OCI-LY1 (cell line): ENCODE results near the gene COL26A1.
A peak's percentile ranks its signal among the peaks of the same experiment; 100 is the strongest.

Source experiments
- H2AFZ ChIP-seq: fragments of 200-600 bp; sonication (generic), shearing (Covaris generic); 2 replicates; pipeline ENCODE4 v1.6.0; 2014; ENCODE audit warnings: antibody characterized with exemption, mild to moderate bottlenecking, low read length
- H3F3A ChIP-seq: fragments of 200-600 bp; sonication (generic), shearing (Covaris generic); 2 replicates; pipeline ENCODE4 v1.6.0; 2014; ENCODE audit warnings: mild to moderate bottlenecking, antibody characterized with exemption, low read length, moderate library complexity; ENCODE audit not compliant: insufficient read depth
- H3K27ac ChIP-seq: fragments of 200-600 bp; sonication (generic); 2 replicates; pipeline ENCODE4 v1.5.1; 2014; ENCODE audit warnings: low read length, mixed run types, mild to moderate bottlenecking, low read depth; ENCODE audit not compliant: poor library complexity, severe bottlenecking
- H3K27me3 ChIP-seq: fragments of 200-600 bp; sonication (generic); 2 replicates; pipeline ENCODE4 v1.6.0; 2014; ENCODE audit warnings: antibody characterized with exemption, mild to moderate bottlenecking, low read length, moderate library complexity; ENCODE audit not compliant: insufficient read depth
- H3K36me3 ChIP-seq: fragments of 200-600 bp; sonication (generic); 2 replicates; pipeline ENCODE4 v1.6.1; 2014; ENCODE audit warnings: mild to moderate bottlenecking, antibody characterized with exemption, low read length, moderate library complexity, mixed read lengths; ENCODE audit not compliant: insufficient read depth
- H3K4me1 ChIP-seq: fragments of 200-600 bp; sonication (generic); 2 replicates; pipeline ENCODE4 v1.5.1; 2014; ENCODE audit warnings: mild to moderate bottlenecking, low read length, moderate library complexity; ENCODE audit not compliant: insufficient read depth, severe bottlenecking
- H3K4me2 ChIP-seq: fragments of 200-600 bp; sonication (generic), shearing (Covaris generic); 2 replicates; pipeline ENCODE4 v1.6.1; 2014; ENCODE audit warnings: low read length
- H3K4me3 ChIP-seq: fragments of 200-600 bp; sonication (generic); 2 replicates; pipeline ENCODE4 v1.5.1; 2014; ENCODE audit warnings: low read length, low read depth, mild to moderate bottlenecking, mixed read lengths; ENCODE audit not compliant: poor library complexity, severe bottlenecking
- H3K79me2 ChIP-seq: fragments of 200-600 bp; shearing (Covaris generic); 2 replicates; pipeline ENCODE4 v1.6.1; 2016; ENCODE audit warnings: mixed run types, low read length, mixed read lengths; ENCODE audit not compliant: insufficient read depth
- H3K9ac ChIP-seq: fragments of 200-600 bp; sonication (generic), shearing (Covaris generic); 2 replicates; pipeline ENCODE4 v1.6.1; 2014; ENCODE audit warnings: mild to moderate bottlenecking, low read length, mixed read lengths
- H3K9me2 ChIP-seq: fragments of 200-600 bp; sonication (generic), shearing (Covaris generic); 2 replicates; pipeline ENCODE4 v1.6.1; 2014; ENCODE audit warnings: low read depth, mild to moderate bottlenecking, low read length, mixed read lengths
- H3K9me3 ChIP-seq: fragments of 200-600 bp; shearing (Covaris generic); 2 replicates; pipeline ENCODE4 v1.6.1; 2014; ENCODE audit warnings: low read length, mixed read lengths
- H4K20me1 ChIP-seq: fragments of 200-600 bp; sonication (generic), shearing (Covaris generic); 2 replicates; pipeline ENCODE4 v1.6.0; 2016; ENCODE audit warnings: mild to moderate bottlenecking, low read length; ENCODE audit not compliant: insufficient read depth
- CTCF ChIP-seq: fragments of 200-600 bp; sonication (generic), shearing (Covaris generic); IDR thresholded peaks from 2 replicates; pipeline ENCODE4 v1.5.1; 2017; ENCODE audit warnings: mild to moderate bottlenecking, antibody characterized with exemption, low read length, moderate library complexity, mixed read lengths
- EZH2 ChIP-seq: fragments of 200-600 bp; sonication (generic), shearing (Covaris generic); IDR thresholded peaks from 2 replicates; pipeline ENCODE4 v1.8.0; 2017; ENCODE audit warnings: borderline replicate concordance, mixed run types, mild to moderate bottlenecking, antibody characterized with exemption, low read length, moderate library complexity, mixed read lengths

The COL26A1 gene

GRCh38 chr7:101363734-101364374, 1.2 kb downstream of the COL26A1 start:
- no peaks in the 10 kb centered on the region for H3F3A ChIP-seq
- TF ChIP-seq EZH2 (no peak), CTCF (peak; percentile 87)
- 0 out of 2 replicates have a peak, but pooled peaks cover 2% of the 10 kb centered on the region for H3K9me3 ChIP-seq
- H3K9me2 ChIP-seq = no peaks in the 10 kb centered on the region
- H3K4me2 ChIP-seq = no peak overlapping the region
- no peak overlapping the region for H3K27ac ChIP-seq
- peaks cover 18% of the 10 kb centered on the region; the same call in 1 of the 2 replicates for H3K27me3 ChIP-seq
- no peaks in the 10 kb centered on the region for H3K36me3 ChIP-seq
- H3K4me3 ChIP-seq = no peak overlapping the region
- no peak overlapping the region for H3K9ac ChIP-seq
- no peaks in the 10 kb centered on the region for H4K20me1 ChIP-seq
- no peak overlapping the region for H2AFZ ChIP-seq
- H3K79me2 ChIP-seq = no peaks in the 10 kb centered on the region
- no peaks in the 10 kb centered on the region for H3K4me1 ChIP-seq

GRCh38 chr7:101365956-101366355, 3.3 kb downstream of the COL26A1 start:
- Histone ChIP-seq H3F3A (no peaks in the 10 kb centered on the region), H2AFZ (no peak overlapping the region), H3K9me2 (no peaks in the 10 kb centered on the region), H3K4me3 (no peak overlapping the region), H3K4me1 (no peaks in the 10 kb centered on the region), H3K9me3 (0 out of 2 replicates have a peak, but pooled peaks cover 2% of the 10 kb centered on the region), H3K27ac (no peak overlapping the region), H3K79me2 (no peaks in the 10 kb centered on the region), H4K20me1 (no peaks in the 10 kb centered on the region), H3K4me2 (no peak overlapping the region), H3K9ac (no peak overlapping the region), H3K27me3 (peaks cover 18% of the 10 kb centered on the region), H3K36me3 (no peaks in the 10 kb centered on the region)
- TF ChIP-seq EZH2 (no peak), CTCF (no peak)

DNA sequence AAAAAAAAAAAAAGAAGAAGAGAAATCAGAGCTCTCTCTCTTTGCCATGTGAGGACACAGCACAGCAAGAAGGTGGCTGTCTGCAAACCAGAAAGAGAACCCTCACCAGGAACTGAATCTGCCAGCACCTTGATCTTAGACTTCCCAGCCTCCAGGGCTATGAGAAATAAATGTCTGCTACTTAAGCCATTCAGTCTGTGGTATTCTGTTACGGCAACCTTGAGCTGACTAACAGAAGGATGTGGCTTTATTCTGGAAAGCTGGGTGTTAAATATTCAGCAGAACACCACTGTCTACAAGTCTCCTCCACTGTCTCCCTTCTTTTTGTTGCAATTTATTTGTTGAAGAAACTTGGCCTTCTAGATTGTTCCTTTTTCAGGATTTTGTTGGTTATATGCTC, 5.0 kb downstream of the COL26A1 start:
- Histone ChIP-seq H3K9me3 (0 out of 2 replicates have a peak, but pooled peaks cover 2% of the 10 kb centered on the region), H3K9ac (no peak overlapping the region), H3K36me3 (no peaks in the 10 kb centered on the region), H3K27ac (no peak overlapping the region), H3K27me3 (peaks cover 21% of the 10 kb centered on the region), H3K9me2 (no peaks in the 10 kb centered on the region), H3K79me2 (no peaks in the 10 kb centered on the region), H3F3A (no peaks in the 10 kb centered on the region), H3K4me1 (no peaks in the 10 kb centered on the region), H4K20me1 (no peaks in the 10 kb centered on the region), H3K4me3 (no peak overlapping the region), H2AFZ (no peak overlapping the region), H3K4me2 (no peak overlapping the region)
- TF ChIP-seq CTCF (no peak), EZH2 (no peak)
